ENCODE measurements around the gene WEE2.
"Not testable (repeated sequence)": the region's sequence is repeated elsewhere in the genome, so short reads cannot be mapped to it uniquely, and the experiment has no call there.

WEE2 gene

DNA sequence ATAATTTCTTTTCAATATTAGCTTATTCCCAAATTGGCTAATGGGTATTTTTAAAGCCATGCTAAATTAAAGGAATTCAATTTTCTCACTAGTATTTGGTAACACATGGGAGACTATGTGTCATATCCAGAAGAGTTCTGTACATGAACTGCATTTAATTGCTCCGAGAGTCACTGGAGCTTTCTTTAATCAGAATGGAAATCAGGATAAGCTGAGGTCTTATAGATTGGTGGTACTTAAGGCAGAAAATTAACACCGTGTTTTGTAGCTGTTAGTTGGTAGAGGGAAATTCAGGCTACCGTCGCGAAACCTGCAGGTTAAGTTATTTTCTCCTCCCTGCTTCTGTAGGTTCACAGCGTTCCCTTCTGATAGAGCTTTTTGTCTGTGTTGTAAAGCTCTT lies at the start of gene WEE2:
WEE2 (plus strand) TSS at position 3 of the 400 bp plus-strand sequence. CDS start 406 bp downstream, outside the sequence.
- no peak for DNase-seq (ENCODE audit: low read depth)

DNA sequence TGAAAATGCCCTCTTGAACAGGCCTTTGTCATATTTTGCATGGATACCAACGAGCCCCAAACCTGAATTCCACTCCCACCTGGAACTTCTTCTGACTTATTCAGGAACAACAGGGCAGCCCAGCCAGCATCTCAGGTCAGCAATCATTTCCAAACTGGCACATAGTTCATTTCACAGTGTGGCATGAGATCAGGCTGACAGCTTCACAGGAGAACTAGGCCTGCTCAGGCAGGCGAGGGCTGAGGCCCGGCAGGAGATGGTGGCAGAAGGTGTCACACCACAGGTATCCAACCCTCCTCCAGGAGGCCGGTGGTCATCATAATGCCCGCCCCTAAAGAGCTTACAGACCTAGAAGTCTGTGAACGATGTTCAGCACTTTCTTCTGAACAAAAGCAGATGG lies 48.7 kb upstream of the WEE2 start:
- DNase-seq (ENCODE audit: low read depth), result no peak

DNA sequence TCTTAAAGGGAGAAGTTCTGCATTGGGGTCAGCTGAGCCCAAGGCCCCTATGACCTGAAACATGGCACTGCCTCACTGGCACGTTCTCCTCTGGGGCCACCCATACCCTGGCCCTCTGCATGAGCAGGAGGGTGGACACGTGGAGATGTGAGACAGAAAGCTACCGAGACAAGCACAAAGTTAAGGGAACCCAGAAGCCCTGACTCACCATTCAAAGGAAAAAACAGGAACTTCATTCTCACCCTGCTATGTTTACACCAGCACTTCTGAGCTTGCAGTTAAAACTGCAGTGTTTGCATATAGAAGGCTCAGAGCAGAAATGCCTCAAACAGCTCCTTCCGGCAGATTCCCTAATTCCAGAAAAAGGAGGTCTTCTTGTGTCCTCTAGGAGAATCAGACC lies 47.9 kb upstream of the WEE2 start:
- no peak for DNase-seq (ENCODE audit: low read depth)

DNA sequence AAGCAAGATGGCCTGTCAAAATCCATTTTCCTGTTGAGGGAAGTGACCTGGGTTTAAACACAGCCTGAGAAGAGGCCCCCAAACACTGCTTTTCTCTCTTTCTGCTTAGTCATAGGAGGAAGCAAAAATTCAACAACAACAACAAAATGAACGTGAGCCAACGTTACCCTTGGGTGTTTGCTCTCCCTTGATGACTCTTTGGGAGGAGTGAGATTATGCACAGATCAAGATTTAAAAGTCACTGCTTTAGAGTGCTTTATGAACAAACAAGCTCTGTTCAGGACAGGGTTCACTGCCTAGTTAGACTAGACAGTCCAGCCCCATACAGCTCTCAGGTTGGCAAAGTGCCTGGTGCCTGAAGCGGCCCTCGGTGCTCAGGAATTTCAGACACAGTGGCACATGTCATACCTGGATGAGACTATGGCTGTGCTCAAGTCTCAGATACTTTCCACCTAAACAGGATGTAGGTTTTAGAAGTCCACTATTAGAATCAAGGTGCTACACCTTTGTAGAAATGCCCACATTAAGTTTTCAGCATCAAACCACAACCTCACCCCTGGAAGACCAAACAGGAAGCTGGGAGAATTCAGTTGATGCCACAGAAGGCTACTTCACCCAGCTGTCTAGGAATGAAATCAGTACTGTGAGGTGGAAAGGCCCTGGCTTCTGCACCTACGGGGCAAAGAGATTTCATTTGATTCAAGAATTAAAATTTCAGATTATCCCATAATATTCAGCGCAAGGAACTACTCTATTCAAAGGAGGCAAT lies 44.9 kb upstream of the WEE2 start:
- DNase-seq (ENCODE audit: low read depth), result no peak

DNA sequence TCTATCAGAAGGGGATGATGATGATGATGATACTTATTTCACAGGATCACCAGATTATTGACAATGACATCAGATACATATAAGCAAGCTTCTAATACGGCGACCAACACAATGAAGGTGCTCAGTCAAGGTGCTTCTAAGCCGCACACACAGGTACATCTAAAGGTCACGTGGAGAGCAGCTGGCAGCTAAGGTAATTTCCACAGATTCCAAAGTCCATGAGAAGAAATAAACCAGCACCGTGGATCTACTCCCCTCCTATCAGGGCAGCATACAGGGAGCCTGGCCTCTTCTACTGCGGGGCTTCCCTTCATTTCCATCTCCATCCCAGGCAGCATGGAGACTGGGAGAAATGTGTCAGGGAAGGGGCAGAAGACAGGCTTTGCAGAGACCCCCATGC lies 43.7 kb upstream of the WEE2 start:
- DNase-seq (ENCODE audit: low read depth), result no peak

DNA sequence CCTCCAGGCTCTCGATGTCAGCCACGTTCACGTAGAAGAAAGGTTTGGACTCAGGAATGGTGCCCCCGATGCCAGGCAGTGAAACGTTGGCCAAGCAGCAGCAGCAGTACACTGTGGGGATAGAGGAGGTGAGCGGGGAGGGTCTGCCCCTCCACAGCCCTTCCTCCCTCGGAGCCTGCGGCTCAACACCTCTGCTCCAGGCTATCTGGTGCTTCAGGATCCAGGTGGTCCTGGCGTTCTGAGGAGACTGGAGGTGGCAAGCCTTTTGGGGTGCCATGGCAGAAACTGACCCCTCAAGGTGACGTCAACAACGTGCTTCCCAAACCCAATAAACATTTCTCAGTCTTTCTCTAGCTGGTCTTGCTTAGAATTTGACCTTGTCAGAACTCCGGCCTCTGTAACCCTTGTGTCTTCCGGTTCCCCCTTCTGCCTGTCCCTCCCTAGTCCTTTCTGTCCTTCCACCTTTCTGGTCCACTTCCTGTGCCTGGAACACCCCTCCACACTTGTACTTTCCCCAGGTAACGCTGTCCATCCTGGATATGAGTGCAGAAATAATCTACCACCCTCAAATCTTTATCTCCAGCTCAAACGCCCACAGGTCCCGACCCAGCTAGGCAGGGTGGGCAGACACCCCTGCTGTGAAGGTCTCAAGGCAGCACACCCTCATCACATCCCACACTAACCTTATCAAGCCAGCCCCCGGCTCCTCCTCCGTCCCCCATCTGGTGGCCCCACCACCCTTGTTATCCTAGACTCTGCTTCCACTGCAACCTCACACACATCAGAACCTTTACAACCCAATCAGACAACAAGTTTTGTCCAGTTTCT lies 42.7 kb upstream of the WEE2 start:
- DNase-seq (ENCODE audit: low read depth), result no peak

DNA sequence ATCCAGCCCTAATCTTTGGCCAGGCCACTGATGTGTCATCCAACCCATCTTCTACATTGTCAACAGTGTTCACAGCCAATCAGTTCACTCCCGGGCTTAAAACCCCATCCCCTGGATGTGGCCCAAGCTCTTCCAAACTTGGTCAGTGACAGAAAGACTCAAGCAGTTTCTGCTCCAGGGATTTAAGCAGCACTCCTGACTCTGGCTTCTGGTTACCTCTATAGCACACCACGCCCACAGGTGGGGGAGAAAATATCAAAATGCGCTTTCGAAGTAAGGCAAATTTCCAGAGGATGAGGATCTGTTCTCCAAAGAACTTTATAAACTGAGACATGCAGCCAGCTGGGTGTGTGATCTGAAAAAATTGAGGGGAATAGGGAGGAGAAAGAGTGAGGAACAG lies 42.1 kb upstream of the WEE2 start:
- no peak for DNase-seq (ENCODE audit: low read depth)

DNA sequence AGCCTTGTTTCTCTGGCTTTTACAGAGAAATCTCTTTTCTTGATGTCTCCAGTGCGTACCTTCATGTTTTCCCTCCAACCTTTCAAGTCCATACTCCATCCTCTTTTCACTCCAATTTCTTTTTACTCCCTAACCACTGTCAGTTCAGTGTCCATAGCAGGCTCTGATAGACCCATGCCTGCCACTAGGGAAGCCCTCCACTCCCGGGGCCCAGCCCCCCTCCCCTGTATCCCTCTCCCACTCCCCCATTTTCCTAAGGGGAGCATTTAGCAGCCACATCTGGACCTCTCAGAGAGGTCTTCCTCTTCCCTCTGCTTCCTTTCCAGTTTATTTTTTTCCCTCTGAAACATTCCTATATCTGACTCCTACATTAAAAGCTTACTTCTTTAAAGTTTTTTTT lies 39.3 kb upstream of the WEE2 start:
- no peak for DNase-seq (ENCODE audit: low read depth)

DNA sequence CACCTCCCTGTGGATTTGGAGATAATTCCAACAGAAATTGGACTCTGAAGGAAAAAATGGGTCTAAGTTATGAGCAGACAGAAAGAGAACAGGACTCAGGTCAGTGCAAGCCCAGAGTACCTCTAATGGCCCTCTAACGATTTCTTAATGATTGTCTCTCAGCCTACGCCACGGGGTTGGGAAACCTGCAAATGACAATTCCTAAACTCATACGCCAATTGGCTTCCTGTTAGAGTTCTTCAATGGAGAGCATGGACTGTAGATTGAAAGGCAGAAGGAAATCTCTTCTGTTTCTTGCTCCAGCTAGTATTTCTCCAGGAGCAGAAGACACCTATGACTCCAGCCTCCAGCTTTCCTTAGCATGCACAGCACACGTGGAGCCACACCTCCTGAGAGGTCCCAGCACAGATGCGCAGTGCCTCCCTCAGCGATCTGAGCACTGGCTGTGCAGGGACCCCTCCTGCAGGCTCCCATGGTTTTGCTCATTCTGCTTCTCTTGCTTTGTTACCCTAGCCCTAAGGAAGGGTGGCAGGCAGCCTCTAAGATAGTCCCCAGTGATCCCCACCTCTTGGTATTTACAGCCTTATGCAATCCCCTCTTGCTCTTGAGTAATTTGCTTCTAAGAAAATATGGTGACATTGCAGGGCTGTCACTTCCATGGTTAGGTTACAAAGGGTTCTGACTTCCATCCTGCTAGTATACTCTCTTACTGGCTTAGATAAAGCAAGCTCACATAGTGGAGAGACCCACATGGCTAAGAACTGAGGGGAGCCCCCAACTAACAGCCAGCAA lies 36.3 kb upstream of the WEE2 start:
- DNase-seq (ENCODE audit: low read depth), result no peak

DNA sequence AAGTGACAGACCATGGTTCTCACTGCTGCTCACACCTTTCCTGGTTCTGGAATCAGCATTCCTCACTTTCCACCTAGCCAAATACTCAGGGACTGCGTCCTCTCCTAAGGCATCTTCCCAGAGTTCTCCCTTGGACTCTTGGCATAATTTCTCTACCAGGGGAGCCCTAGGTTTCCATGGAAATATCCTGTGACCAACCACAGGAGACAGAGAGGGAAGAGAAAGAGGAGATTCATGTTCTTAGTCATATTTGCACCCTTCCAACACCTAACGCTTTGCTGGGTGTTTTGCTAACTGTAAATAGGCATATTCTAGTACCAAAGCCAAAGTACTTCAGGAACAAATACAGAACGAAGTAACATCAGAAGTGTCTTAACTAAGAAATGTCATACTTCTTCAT lies 34.8 kb upstream of the WEE2 start:
- no peak for DNase-seq (ENCODE audit: low read depth)

DNA sequence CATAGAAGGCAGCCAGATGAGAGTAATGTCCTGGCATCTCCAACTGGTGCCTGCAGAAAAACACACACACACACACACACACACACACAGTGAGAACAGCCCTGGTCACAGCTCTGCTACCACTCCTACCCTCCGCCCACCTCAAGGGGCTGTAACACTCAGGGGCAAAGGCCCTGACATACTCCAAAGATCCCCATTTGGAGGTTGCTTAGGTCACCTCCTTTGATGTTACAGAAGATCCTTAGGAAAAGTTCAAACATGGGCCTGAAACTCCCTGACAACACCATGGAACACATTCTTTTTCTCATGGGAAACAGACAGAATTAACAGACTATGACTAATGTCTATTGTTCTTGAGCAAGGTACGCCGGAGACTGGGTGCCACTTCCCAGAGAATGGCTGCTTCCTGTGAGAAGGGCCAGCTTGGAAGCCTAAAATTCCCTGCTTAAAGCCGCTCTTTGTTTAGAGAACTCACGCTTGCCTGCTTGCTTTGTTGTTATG lies 33.9 kb upstream of the WEE2 start:
- no peak for DNase-seq (ENCODE audit: low read depth)

DNA sequence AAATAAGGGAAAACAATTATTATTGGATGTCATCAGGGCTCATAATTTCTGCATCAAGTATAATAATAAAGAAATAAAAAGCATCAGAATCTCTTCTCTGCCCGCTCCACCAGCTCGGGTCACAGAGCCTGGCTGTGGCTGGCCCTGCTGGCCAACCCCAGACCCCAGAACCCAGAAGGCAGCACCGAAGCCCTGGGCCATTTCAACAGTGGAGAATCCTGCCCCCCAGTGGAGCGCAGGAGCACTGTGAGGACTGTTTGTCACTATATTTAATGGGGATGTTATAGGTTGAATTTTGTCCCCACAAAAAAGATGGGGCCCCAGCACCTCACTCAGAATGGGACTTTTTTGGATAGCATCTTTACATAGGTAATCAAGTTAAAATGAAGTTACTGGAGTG lies 33.5 kb upstream of the WEE2 start:
- DNase-seq (ENCODE audit: low read depth), result no peak

DNA sequence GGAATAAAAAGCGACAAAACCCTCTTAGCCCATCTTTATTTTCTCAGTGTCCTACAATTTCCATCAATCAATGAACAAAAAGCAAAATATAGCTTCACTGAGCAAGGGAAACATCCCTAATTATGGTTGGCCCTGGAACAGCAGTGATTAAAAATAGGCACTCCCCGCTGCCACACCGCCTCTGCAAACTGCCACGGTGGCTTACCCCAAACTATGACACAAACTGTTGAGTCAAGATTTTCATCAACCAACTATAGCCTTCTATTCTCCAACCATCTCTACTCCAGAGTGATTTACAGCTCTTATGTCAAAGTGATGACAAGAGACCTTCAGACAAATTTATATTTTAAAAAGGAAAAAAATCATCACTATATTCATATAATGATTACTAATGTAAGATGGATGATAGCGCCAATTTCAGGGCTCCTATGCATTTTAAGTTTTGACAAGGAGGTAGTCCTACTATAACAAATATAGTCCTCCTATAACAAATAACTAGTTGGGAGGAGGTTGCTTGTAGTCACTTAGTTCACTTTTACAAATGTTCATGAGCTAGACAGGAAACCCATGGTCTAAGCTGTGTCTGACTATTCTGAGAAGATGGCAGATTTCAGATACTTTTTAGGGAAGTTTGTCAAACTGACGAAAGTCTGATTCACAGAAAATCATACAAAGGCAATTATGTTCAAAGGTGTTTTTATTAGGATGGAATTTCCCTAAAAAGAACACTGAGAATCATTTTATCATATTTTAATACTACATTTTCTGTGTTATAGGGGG lies 32.5 kb upstream of the WEE2 start:
- DNase-seq (ENCODE audit: low read depth), result no peak

DNA sequence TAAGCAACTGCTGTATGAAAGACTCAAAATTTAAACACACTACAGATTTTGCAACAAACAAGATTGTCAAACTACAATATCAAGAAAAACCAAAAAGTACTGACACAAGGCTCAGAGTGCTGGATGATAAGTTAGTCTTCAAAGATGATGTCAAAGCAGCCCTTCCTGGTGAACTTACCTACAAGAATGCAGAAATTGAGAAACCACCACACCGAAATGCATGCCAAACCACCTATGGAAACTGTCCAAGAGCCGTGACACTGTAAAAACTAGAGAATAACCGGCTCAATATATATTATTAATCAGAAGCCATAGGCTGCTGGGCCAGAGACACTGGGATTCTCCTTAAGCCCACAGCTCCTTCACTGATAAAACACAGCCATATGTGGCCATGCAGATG lies 31.5 kb upstream of the WEE2 start:
- DNase-seq (ENCODE audit: low read depth), result no peak

DNA sequence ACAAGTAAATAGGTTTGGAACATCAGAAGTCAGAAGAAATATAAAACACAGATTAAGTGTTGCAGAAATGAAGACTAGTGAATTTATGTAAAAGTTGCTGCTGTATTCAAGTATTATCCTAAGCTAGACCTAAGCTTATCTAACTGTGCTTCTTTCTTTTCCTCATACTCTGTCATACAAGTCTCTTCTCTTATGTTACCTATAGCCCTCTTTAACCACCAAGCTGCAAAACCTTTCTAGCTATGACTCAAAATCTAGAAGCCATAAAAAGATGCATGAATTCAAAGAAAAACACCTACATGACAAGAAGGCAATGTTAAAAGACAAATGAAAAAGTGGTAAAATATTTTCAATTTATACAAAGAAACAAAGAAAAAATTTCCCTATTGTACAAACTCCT lies 29.1 kb upstream of the WEE2 start:
- no peak for DNase-seq (ENCODE audit: low read depth)

DNA sequence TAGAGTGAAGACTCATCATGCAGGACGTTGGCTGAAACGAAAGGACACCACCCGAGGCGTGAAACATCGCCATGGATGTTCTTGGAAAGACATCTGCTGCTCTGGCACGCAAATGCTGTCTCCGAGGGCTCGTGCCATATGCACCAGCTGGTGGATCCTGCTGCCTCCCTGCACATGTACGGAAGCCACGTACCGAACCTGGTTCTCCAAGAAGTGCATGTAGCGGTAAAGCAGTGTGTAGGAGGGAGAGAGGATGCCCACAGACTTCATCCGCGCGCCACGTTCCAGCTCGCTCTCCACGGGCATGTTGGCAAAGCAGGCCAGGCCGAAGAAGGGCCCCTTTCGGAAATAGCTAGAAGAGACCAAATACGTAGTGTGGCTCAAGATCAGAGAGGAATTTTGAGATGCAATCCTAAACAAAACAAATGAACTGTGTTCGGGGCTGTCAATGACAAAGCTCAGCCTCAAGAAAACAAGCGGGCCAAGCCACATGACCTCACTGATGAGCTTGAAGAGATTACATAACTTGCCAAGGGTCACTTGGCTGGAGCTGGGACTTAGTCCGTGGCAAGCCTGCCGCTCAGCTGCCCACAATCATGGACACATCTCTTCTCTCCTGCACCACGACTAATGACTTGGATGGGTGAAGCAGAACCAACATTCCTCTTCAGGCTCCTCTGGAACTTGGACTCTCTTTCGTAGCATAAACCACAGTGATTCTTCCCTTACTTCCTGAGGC lies 22.7 kb upstream of the WEE2 start:
- no peak for DNase-seq (ENCODE audit: low read depth)

DNA sequence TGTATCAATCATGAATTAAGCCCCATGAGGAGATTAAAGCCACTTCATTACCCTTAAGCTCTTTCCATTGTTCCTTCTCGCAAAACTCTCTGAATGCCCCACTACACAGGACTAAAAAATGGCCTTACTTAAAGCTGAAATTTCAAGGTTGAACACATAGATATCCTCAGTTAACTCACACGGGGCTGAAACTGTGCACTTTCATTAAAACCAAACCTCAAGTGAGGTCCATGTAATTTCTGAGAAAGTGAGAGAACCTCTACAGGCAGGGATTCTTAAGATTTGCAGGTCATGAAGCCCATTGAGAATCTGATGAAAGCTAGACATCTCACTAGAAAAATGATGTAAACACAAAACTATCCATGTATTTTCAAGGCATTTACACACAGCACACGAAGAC lies 22.1 kb upstream of the WEE2 start:
- no peak for DNase-seq (ENCODE audit: low read depth)

DNA sequence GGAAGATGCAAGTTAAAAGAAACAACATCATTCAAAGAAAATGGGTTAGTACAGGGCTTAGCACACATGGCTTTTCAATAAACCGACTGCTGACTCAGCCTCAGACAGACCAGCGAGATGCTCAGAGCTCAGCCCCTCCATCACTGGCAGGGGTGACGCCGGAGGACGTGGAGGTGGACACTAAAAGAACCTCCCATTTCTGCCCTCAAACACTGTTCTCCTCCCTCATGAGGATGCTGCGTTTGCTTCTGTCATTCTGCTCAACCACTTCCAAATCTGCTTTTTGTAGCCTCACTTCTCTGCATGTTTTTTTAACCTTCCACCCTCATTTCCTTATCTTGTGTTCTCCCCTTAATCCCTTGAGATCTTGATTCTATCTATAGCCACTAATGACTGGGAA lies 21.5 kb upstream of the WEE2 start:
- no peak for DNase-seq (ENCODE audit: low read depth)

DNA sequence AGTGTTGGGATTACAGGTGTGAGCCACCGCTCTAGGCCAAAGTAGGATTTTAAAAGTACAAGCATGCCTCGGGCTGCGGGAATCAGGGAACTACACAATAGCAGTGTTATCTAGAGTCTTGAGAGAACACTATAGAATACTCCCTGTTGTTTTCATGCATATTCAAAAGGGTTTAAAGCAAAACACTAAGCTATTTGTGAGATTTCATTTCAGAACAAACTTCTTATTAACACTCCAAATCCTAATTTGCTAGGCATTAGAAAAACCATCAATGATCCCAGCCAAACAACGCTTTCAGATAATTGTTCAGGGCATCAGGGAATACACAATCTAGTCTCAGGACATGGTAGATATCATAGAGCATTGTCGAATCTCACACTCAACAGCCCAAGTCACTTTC lies 20.1 kb upstream of the WEE2 start:
- no peak for DNase-seq (ENCODE audit: low read depth)

DNA sequence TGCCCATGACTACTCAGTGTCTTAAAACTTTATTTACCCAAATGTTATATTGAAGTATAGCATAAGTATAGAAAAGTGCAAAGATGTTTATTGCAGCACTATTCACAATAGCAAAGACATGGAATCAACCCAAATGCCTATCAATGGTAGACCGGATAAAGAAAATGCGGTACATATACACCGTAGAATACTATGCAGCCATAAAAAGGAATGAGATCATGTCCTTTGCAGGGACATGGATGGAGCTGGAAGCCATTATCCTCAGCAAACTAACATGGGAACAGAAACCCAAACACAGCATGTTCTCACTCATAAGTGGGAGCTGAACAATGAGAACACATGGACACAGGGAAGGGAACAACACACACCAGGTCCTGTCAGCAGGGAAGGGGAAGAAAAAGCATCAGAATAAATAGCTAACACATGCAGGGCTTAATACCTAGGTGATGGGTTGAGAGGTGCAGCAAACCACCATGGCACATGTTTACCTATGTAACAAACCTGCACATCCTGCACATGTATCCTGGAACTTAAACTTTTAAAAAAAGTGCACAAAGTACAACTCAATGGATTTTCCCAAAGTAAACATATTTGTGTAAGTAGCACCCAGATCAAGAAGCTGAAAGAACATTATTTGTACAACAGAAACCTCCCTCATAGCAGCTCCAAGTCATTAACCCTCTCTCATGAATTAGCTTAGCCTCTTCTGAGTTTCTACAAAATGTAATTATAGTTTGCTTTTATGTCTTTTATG lies 18.9 kb upstream of the WEE2 start:
- not testable (repeated sequence) for DNase-seq (ENCODE audit: low read depth)
